Ureter (tissue), 1 donor: ENCODE results near the gene RBM27. TPM values are rescaled to one million over a fixed set of nuclear protein-coding genes. Genes with fewer than 3 reads are reported as not detected.
"Not testable (repeated sequence)": the region's sequence is repeated elsewhere in the genome, so short reads cannot be mapped to it uniquely, and the experiment has no call there.

Experiments used
- DNase-seq: peaks from one replicate; pipeline ENCODE4 v3.0.0-alpha.2; 2020; ENCODE audit warnings: low spot score
- total RNA-seq: library from RNA; stranded (reverse); gene quantifications from one replicate; pipeline ENCODE4 v1.2.4, GENCODE V29; 2023
- donor health status: DM: yes; HTN: yes; CAD: no.

Gene RBM27, protein sequence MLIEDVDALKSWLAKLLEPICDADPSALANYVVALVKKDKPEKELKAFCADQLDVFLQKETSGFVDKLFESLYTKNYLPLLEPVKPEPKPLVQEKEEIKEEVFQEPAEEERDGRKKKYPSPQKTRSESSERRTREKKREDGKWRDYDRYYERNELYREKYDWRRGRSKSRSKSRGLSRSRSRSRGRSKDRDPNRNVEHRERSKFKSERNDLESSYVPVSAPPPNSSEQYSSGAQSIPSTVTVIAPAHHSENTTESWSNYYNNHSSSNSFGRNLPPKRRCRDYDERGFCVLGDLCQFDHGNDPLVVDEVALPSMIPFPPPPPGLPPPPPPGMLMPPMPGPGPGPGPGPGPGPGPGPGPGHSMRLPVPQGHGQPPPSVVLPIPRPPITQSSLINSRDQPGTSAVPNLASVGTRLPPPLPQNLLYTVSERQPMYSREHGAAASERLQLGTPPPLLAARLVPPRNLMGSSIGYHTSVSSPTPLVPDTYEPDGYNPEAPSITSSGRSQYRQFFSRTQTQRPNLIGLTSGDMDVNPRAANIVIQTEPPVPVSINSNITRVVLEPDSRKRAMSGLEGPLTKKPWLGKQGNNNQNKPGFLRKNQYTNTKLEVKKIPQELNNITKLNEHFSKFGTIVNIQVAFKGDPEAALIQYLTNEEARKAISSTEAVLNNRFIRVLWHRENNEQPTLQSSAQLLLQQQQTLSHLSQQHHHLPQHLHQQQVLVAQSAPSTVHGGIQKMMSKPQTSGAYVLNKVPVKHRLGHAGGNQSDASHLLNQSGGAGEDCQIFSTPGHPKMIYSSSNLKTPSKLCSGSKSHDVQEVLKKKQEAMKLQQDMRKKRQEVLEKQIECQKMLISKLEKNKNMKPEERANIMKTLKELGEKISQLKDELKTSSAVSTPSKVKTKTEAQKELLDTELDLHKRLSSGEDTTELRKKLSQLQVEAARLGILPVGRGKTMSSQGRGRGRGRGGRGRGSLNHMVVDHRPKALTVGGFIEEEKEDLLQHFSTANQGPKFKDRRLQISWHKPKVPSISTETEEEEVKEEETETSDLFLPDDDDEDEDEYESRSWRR
- 26.4 TPM for total RNA-seq

DNA sequence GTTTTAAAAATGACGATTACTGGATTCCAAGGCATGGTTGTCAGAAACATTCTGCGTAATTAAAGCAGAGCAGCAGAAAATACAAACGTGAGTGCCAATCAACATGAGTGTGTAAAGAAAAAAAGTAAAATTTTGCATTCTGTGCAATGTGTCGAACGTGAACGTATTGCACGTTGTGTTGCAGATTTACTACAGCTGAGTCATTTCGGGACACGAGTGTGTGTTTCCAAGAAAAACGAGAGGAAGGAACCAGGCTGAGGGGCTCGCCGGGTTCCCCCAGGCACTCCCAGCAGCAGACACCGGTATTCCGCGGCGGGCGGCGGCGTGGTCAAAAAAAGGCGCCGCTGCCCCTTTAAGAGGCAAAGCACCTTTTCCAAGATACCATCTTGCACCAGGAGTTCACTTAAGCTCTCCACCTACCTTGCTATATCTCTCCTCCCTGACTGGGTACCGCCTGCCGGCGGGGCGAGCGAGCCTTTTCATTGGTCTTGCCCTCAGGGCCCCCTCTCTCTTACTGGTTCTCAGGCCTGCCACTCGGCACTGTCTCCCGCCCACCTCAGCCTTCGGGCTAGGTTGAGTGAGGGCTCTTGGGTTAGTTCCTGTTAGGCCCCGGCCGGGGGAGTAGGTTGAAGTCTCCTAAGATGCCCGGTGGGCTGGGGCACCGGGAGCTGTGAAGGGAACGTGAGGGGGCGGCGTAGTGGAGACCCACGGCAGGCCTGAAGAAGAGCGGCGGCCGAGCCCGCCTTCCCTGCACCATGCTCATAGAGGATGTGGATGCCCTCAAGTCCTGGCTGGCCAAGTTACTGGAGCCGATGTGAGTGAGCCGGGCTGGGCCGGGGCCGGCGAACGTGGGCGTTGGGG is at the start of gene RBM27:
RBM27 (plus strand) TSS at position 595 of the 861 bp plus-strand sequence; CDS start at position 756, 161 bp downstream.
- peak; percentile 98 for DNase-seq

DNA sequence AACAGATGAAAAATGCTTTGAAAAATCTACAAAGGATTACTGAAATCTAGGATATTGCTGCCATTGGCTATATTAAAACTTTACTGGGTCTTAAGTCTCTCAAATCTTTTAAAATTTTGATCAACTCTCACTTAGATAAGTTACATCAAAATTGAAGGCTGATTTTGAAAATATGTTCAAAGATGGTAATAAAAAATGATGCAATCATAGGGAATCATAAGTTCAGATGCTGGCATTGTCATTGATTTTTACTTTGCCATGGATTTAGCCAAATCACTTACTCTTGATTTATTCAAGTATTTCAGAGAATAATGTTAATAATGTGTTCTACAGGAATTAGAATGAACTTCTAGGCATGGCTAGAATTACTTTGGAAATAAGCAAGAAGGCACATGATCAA is 45.1 kb upstream of the RBM27 start:
- no peak for DNase-seq

DNA sequence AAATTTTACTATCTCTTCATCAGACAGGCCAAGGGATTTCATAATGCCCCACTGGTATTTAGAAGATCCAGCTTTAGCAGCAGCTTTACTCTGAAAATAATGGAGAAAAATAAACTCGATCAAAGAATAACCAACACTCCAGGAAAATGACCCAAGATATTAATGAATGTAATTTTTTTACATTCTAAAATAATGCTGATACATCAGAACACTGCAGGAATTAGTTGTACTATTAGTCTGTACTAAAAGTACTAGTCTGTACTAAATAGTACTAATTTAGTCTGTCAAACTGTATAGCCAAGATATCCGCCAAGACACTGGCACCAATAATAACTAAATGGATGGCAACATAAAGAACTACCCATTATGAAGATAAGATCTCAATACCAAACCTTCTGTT is 39.0 kb upstream of the RBM27 start:
- no peak for DNase-seq

DNA sequence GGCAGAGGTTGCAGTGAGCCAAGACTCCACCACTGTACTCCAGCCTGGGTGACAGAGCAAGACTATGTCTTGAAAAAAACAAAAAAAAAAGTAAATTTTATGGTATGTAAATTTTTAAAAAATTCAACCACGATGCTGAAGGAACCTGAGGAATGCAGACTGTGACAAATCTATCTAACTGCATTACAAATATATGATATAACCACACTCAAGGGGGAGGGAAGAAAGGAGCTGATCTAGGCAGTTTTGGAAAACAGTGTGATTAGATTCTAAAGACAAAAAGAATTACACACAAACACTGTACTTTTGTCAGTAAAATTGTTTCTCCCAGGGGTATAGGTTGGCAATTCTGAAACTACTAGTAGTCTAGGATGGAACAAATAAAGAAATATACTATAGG is 37.9 kb upstream of the RBM27 start:
- DNase-seq, result no peak

DNA sequence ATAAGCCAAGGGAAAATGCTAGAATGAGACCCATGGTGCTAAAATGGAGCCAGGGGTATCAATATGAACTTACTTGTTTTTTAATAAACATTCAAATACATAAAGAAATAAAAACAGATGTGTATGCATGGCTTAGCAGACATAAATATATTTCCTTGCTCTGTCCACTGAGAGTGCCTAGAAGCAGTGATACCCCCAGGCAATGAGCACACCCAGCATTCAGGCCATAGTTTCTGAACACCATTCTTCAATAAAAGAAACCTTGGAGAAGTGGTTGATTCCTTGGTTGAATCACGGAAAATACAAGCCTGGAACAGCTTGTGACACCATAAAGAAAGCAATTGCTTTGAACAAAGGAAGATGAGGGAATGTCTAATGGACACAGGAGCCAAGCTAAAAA is 37.5 kb upstream of the RBM27 start:
- no peak for DNase-seq

DNA sequence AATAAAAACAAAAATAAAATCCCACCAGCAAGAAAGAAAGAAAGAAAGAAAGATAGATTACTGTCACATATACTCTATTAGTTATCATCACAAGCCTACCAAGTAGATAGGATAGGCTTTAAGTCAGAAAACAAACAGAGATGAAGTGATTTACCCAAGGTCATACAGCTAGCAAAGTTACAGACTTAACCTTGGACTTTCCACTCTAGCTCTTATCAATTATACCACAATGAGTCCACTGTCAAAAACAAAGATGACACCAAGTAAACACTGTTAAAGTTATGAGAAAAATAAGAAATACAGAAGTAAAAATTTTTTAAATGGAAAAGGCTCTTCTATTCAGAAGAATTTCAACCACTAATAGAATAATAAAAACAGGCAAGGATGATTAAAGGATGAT is 34.3 kb upstream of the RBM27 start:
- no peak for DNase-seq

DNA sequence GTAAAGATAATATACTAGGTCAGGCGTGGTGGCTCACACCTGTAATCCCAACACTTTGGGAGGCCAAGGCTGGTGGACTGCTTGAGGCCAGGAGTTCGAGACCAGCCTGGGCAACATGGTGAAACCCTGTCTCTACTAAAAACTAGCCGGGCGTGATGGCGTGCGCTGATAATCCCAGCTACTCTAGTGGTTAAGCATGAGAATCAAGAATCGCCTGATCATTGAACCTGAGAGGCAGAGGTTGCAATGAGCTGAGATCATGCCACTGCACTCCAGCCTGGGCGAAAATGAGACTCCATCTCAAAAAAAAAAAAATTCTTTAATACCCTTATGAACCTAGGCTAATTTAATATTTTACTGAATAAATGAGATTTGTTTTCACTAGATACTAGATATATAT is 30.4 kb upstream of the RBM27 start:
- DNase-seq, result not testable (repeated sequence)

DNA sequence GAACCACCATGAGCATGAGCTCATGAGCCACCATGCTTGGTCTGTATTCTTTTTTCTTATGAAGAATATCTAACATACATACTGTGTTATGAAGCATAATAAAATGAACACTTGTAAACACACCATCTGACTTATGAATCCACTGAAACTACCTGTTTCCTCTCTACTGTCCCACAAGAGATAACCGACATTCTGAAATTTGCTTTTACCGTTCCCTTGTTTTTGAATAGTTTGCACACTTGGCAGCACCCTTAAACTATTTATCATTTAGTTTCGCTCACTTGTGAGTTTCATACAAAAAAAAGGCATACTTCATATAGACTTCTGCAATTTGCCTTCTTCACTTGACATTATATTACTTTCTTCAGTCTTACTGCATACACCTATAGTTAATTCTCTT is 29.8 kb upstream of the RBM27 start:
- no peak for DNase-seq

DNA sequence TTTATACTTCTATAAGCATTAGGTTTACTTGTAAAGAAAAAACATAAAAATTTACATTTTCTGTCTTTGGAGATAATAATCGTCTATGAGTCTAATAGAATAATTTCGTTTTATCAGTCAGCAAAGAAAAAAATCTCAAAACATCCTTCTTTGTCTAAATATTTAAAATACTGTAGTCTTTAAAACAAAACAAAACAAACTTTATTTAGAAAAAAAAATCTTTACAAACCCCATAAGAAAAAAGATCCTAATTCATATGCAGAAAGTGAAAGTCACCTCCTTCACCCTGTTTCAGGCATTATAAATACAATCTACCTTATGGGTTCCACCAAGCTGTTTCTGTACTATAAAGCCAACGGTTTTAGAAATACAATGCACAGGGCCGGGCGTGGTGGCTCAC is 26.6 kb upstream of the RBM27 start:
- no peak for DNase-seq

DNA sequence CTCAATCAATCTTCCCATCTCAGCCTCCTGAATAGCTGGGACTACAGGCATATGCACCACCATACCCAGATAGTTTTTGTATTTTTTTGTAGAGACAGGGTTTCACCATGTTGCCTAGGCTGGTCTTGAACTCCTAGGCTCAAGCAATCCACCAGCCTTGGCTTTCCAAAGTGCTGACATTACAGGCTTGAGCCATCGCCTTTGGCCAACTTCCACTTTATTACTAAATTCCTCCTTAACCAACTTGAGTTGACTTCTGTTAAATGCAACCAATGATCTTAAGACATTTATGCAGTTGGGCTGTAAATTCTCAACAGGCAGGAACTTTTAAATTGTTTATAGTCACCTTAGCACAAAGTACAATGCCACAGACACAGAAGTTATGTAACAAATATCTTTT is 23.7 kb upstream of the RBM27 start:
- no peak for DNase-seq

DNA sequence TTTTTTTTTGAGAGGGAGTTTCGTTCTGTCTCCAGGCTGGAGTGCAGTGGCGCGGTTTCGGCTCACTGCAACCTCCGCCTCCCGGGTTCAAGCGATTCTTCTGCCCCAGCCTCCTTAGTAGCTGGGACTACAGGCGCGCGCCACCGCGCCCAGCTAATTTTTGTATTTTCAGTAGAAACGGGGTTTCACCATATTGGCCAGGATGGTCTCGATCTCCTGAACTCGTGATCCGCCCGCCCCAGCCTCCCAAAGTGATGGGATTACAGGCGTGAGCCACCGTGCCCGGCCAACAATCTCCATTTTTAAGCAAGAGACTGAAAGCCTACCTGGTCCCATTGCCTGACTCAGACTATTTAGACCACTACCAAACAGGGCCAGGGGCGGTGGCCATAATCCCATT is 20.0 kb upstream of the RBM27 start:
- not testable (repeated sequence) for DNase-seq

DNA sequence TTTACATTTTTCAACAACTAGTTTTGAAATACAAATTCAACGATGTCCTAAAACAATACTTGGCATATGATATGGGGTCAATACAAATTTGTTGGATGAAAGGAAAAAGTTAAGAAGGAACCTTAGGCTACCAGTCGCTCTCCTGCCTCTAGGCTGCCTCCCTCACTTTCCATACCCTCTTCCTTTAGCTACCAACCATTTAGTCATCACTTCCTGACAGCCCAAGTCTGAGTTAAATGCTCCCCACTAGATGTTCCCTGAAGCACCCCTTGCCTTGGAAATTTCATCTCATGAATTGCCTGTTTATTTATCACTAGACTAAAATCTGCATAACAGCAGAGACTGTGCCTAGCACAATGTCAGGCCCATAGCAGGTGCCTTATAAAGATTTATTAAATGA is 18.2 kb upstream of the RBM27 start:
- no peak for DNase-seq

DNA sequence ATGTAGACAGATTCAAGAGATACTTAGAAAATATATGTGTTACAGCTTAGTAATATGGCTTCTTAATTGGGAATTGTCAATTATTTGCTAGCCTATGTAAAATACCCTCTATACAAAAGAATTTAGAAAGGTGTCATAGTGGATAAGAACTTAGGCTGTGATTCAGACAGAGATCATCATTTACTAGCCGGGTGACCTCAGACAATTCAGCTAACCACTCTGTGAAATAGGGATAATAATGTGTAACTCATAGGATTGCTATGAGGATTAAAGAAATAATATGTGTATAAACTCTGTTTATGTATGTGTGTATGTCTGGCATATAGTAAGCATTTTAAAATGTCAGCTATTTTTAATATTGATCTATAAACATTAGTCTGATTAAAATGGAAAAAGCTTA is 15.0 kb upstream of the RBM27 start:
- DNase-seq, result no peak

DNA sequence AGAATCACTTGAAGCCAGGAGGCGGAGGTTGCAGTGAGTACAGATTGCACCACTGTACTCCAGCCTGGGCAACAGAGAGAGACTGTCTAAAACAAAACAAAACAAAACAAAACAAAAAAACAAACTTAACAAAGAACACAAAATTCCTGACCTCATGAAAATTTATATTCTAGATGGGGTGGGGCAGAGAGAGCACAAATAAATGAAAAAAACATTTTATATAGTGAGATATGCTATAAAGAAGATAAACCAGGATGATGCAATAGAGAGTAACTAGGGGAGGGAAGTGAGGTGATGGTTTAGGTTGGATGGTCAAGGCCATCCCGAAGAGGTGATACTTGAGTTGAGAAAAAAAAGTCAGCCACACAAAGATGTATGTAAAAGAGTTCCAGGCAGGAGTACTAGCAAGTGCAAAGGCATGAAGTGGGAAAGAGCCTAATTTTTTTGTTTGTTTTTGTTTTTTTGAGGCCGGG is 10.8 kb upstream of the RBM27 start:
- DNase-seq, result no peak

DNA sequence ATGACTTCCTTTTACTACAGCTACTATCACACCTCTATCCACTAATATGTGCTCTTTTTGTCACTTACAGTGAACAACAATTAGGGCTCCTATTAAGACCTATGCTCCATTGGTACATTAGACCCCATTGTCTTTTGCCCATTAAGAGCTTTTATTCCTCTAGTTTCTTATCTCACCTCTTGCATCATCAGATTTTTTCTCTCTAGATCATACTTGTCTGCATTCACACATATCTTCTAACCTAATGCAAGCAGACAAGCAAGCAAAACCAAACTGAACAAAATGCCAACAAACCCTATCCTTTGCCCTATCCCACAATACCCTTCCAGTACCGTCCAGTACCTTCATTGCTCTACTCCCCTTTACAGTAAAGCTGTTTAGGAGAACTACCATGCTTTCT is 10.1 kb upstream of the RBM27 start:
- DNase-seq, result no peak

DNA sequence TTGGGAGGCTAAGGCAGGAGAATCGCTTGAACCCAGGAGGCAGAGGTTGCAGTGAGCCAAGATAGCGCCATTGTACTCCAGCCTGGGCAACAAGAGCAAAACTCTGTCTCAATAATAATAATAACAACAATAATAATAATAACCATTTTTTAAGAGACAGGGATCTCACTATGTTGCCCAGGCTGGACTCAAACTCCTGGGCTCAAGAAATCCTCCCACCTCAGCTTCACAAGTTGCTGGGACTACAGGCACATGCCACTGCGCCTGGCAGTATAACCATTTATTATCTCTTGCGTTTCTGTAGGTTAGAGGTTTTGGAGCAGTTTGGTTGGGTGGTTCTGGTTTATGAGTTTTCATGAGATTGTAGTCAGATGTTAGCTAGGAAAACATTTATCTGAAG is 8.4 kb upstream of the RBM27 start:
- not testable (repeated sequence) for DNase-seq

DNA sequence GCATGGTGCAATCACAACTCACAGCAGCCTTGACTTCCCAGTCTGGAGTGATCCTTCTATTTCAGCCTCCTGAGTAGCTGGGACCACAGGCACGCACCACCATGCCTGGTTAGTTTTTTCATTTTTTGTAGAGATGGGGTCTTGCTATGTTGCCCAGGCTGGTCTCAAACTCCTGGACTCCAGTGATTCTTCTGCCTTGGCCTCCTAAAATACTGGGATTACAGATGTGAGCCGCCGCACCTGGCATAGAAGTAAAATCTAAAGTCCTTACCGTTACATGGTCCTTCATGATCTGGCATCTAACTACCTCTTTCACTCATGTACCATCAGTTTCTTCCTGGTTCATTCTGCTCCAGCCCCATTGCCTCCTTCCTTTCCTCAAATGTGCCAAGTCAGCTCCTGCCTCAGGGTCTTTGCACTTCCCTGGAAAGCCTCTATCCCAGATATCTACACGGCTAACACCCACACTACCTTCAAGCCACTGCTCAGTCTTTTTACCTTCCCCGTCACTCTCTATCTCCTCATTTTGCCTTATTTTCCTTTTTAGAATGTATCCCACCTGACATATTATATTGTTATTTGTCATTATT is 6.9 kb upstream of the RBM27 start:
- DNase-seq, result no peak

DNA sequence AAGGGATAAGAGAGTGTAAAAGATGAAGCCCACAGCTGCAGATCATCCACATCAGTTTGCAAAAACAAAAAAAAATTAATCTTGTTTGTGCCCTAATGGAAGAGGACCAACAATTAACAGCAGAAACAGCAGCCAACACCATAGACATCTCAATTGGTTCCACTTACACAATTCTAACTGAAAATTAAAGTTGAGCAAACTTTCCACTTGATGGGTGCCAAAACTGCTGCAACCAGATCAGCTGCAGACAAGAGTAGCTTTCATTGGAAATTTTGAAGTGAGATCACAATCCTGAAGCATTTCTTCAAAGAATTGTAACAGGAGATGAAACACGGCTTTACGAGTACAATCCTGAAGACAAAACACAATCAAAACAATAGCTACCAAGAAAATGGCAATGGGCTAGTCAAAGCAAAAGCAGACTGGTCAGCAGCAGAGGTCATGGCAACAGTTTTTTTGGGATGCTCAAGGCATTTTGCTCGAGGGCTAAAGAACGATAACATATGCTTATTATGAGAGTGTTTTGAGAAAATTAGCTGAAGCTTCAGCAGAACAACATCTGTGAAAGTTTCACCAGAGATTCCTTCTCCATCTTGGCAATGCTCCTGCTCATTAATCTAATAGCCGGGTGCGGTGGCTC is 4.1 kb upstream of the RBM27 start:
- no peak for DNase-seq

DNA sequence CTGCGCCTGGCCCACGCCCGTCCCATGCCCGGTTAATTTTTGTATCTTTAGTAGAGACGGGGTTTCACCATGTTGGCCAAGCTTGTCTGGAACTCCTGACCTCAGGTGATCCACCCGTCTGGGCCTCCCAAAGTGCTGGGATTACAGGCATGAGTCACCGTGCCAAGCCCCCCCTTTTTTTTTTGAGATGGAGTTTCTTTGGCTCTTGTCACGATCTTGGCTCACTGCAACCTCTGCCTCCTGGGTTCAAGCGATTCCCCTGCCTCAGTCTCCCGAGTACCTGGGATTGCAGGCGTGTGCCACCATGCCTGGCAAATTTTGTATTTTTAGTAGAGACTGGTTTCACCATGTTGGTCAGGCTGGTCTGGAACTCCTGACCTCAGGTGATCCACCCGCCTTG is 1.6 kb upstream of the RBM27 start:
- DNase-seq, result not testable (repeated sequence)

DNA sequence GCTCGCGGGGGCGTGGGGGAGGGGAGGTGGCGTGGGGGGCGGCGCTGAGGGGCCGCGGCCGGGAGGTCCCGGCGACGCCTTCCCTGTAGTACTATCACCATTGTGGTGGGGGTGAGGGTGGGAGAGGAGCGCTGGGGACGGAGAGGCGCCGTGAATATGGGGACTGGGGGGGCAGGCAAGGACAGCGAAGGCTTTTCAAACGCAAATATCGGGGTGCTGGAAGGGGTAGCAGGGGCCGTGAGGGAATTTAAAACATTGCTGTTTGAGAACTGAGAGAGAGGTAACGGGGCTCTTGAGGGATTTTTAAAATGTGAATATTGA is 427 bp downstream of the RBM27 start:
- DNase-seq, result no peak
